HL-60 (cell line): ENCODE results near the gene GLUL.
"Not testable (repeated sequence)": the region's sequence is repeated elsewhere in the genome, so short reads cannot be mapped to it uniquely, and the experiment has no call there.

Experiments
- DNase-seq, 2 experiments: peaks; one replicate each; pipeline ENCODE4 v3.0.0-alpha.2; 2010 to 2020; ENCODE audit warnings: low read depth in 1 of 2, low spot score in 1 of 2
- H3K27ac ChIP-seq: fragments of 250-450 bp; sonication (Bioruptor Pico); replicated peaks from 2 replicates; pipeline ENCODE4 v1.5.1; 2020; ENCODE audit warnings: mild to moderate bottlenecking, moderate library complexity
- H3K27me3 ChIP-seq: fragments of 250-450 bp; sonication (Bioruptor Pico); 2 replicates; pipeline ENCODE4 v1.5.1; 2021; ENCODE audit warnings: mild to moderate bottlenecking, moderate library complexity; ENCODE audit not compliant: insufficient read depth, poor library complexity, severe bottlenecking
- H3K4me3 ChIP-seq: replicated peaks from 2 replicates; pipeline ENCODE4 v1.5.1; 2011; ENCODE audit warnings: mild to moderate bottlenecking, control low read depth, low read length; ENCODE audit not compliant: insufficient read depth
- GABPA ChIP-seq: IDR thresholded peaks from 2 replicates; pipeline ENCODE4 v1.6.1; 2012; ENCODE audit warnings: low read depth
- POLR2AphosphoS5 ChIP-seq: IDR thresholded peaks from 2 replicates; pipeline ENCODE4 v1.6.1; 2012; ENCODE audit warnings: low read depth
- SPI1 ChIP-seq: IDR thresholded peaks from 2 replicates; pipeline ENCODE4 v1.6.1; 2012; ENCODE audit warnings: low read depth, mild to moderate bottlenecking, borderline replicate concordance
- TF ChIP-seq, protein P1 (sequence below): IDR thresholded peaks from one replicate; pipeline ENCODE4 v1.5.1; 2011; ENCODE audit warnings: low read length, control low read depth, inconsistent platforms; ENCODE audit not compliant: insufficient read depth
- TF ChIP-seq, protein P2 (sequence below): IDR thresholded peaks from 2 replicates; pipeline ENCODE4 v1.6.1; 2012; ENCODE audit warnings: low read depth; ENCODE audit not compliant: insufficient replicate concordance

Gene GLUL

DNA sequence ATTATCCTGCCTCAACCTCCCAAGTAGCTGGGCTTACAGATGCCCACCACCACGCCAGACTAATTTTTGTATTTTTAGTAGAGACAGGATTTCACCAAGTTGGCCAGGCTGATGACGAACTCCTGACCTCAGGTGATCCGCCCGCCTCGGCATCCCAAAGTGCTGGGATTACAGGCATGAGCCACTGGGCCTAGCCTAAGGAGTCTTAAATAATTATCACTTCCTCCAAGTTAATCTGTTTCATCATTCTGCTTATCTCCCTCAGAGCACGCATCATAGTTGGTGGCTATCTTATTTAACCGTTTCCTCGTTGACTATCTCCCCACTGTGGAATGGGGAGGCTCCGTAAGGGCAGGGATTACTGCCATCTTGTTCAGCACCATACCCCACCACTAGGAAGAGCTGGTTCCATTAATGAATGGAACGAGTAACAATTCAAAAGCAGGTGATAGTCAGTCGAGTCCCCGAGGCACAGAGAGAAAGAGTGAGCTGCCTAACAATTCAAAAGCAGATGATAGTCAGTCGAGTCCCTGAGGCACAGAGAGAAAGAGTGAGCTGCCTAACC is 52.7 kb downstream of the GLUL start:
- TF ChIP-seq SPI1 (peak; percentile 13; the same call in 1 of the 2 replicates), GABPA (no peak), POLR2AphosphoS5 (0 out of 2 replicates have a peak, but pooled peaks have one; percentile 19)
- TF ChIP-seq, protein P1, sequence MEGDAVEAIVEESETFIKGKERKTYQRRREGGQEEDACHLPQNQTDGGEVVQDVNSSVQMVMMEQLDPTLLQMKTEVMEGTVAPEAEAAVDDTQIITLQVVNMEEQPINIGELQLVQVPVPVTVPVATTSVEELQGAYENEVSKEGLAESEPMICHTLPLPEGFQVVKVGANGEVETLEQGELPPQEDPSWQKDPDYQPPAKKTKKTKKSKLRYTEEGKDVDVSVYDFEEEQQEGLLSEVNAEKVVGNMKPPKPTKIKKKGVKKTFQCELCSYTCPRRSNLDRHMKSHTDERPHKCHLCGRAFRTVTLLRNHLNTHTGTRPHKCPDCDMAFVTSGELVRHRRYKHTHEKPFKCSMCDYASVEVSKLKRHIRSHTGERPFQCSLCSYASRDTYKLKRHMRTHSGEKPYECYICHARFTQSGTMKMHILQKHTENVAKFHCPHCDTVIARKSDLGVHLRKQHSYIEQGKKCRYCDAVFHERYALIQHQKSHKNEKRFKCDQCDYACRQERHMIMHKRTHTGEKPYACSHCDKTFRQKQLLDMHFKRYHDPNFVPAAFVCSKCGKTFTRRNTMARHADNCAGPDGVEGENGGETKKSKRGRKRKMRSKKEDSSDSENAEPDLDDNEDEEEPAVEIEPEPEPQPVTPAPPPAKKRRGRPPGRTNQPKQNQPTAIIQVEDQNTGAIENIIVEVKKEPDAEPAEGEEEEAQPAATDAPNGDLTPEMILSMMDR = no peak
- TF ChIP-seq, protein P2, sequence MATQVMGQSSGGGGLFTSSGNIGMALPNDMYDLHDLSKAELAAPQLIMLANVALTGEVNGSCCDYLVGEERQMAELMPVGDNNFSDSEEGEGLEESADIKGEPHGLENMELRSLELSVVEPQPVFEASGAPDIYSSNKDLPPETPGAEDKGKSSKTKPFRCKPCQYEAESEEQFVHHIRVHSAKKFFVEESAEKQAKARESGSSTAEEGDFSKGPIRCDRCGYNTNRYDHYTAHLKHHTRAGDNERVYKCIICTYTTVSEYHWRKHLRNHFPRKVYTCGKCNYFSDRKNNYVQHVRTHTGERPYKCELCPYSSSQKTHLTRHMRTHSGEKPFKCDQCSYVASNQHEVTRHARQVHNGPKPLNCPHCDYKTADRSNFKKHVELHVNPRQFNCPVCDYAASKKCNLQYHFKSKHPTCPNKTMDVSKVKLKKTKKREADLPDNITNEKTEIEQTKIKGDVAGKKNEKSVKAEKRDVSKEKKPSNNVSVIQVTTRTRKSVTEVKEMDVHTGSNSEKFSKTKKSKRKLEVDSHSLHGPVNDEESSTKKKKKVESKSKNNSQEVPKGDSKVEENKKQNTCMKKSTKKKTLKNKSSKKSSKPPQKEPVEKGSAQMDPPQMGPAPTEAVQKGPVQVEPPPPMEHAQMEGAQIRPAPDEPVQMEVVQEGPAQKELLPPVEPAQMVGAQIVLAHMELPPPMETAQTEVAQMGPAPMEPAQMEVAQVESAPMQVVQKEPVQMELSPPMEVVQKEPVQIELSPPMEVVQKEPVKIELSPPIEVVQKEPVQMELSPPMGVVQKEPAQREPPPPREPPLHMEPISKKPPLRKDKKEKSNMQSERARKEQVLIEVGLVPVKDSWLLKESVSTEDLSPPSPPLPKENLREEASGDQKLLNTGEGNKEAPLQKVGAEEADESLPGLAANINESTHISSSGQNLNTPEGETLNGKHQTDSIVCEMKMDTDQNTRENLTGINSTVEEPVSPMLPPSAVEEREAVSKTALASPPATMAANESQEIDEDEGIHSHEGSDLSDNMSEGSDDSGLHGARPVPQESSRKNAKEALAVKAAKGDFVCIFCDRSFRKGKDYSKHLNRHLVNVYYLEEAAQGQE = no peak
- H3K27ac ChIP-seq = no peak overlapping the region
- H3K27me3 ChIP-seq = no peaks in the 10 kb centered on the region
- no peak overlapping the region for H3K4me3 ChIP-seq
- peak in 1 of 2 experiments; percentile 8 for DNase-seq

DNA sequence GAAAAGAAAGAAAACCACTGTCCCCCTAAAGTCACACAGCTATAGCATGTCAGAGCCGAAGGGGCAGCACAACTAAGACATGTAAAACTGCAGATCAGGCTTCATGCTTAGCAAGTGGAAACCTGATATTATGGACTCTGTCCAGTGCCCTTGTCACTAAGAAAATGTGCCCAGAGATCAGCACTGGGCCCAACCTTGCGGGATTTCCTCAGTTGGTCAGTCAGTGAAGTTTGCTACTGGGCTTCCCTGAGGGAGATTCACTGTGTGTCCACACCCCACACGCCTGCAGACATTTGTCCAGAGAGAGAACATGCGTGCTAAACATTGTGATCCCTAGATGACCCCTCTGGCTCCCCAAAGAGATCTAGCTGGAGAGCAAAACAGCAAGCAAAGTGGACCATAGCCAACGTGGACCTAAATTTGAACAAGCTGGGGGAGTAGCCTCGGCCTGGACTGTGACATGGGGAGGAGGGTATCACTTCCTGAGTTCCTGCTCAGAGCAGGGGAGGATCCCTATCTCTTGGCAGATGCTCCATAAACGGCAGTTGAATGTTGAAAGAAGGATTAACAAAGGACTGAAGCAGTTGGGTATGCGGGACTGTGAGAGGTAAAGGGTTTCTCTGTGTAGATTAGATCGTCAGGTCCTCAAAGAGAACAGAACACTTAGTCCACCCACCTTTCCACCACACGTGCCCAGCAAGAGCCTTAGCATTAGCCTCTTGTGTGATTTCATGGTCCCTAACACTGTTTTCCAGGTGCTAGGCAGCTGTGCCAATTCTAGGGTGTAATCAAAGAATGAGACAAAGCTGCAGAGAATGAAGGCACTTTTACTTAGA is 53.6 kb downstream of the GLUL start:
- Histone ChIP-seq H3K27ac (no peak overlapping the region), H3K27me3 (no peaks in the 10 kb centered on the region), H3K4me3 (no peak overlapping the region)
- DNase-seq = peak in 1 of 2 experiments; percentile 47
- TF ChIP-seq SPI1 = no peak
- peak; percentile 43; the same call in 1 of the 2 replicates for TF ChIP-seq POLR2AphosphoS5
- no peak for TF ChIP-seq GABPA
- TF ChIP-seq, protein P2 = no peak
- TF ChIP-seq, protein P1 = no peak

DNA sequence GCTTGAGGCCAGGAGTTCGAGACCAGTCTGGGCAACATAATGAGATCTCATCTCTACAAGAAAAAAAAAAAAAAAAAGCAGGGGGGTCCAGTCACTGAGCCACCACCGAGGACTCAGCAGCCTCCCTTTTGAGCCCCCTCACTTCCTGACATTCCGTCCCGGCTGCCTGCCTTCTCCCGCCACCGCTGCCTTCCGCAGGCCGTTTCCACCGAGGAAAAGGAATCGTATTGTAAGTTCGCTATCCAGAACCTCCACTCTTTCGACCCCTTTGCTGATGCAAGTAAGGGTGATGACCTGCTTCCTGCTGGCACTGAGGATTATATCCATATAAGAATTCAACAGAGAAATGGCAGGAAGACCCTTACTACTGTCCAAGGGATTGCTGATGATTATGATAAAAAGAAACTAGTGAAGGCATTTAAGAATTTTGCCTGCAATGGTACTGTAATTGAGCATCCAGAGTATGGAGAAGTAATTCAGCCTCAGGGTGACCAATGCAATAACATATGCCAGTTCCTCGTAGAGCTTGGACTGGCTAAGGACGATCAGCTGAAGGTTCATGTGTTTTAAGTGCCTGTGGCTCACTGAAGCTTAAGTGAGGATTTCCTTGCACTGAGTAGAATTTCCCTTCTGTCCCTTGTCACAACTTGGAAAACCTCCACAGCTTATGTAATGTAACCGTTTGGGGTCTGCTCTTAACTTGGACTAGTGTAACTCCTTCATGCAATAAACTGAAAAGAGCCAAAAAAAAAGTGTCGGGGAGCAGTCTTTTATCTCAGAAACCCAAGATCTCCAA is 55.6 kb downstream of the GLUL start:
- H3K27me3 ChIP-seq = no peaks in the 10 kb centered on the region
- no peak overlapping the region for H3K27ac ChIP-seq
- no peak overlapping the region for H3K4me3 ChIP-seq
- DNase-seq = peak in 1 of 2 experiments; percentile 5
- TF ChIP-seq GABPA = no peak
- peak; percentile 5; the same call in 1 of the 2 replicates for TF ChIP-seq SPI1

DNA sequence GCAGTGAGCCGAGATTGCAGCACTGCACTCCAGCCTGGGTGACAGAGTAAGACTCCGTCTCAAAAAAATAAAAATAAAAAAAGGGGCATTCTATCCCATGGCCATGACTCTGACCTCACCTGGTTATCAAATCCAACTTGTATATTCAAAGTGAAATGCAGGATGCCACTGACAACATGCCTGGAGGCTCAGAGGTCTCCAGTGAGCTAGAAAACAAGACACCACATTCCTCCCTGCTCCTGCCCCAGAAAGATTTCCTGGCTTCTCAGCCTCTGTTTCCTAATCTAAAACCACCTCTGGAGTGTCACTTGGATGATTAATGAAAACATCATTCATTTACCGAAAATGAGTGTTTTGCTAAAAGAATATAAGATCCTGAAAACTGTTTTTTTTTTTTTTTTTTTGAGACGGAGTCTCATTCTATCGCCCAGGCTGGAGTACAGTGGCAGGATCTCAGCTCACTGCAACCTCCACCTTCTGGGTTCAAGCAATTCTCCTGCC is 58.5 kb downstream of the GLUL start:
- not testable (repeated sequence) for H3K27me3 ChIP-seq, H3K27ac ChIP-seq, DNase-seq, H3K4me3 ChIP-seq
